Stimulated activated CD4-positive, alpha-beta T cell treated with anti-CD3 and anti-CD28 coated beads, Interleukin-4, amount 100 ng/mL, for 48 hours (primary cell): ENCODE data around the gene BEST2.
"Not testable (repeated sequence)": the region's sequence is repeated elsewhere in the genome, so short reads cannot be mapped to it uniquely, and the experiment has no call there.

Source experiments
- DNase-seq, 2 donors: peaks; one replicate each; pipeline ENCODE4 v3.0.0-alpha.2; 2020; ENCODE audit warnings: low read depth in 2 of 2

Gene BEST2

GRCh38 chr19:12751635-12752034, at the start of gene BEST2:
Gene BEST2, plus strand, starts transcription at chr19:12751791. Its CDS starts 802 bp downstream, at chr19:12752593.
- no peak for DNase-seq

GRCh38 chr19:12703046-12703445, 48.5 kb upstream of the BEST2 start:
- DNase-seq: no peak

DNA sequence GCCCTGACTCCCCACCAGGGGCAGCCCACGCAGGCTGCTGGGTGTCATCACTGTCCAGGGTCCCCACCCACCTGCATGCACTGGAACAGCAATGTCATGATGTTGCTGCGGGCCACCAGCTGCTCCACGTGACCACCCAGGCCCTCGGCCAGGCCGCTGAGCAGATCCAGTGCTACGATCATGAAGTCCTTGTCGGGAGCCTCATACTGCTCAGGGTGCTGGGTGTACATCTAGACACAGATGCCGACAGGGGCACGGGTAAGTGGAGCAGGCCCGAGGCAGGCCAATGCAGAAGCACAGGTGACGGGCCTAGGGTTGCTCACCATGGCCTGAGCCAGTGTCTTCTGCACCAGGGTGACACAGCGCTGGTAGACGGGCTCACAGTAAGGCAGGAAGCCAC, 46.4 kb upstream of the BEST2 start:
- no peak for DNase-seq

DNA sequence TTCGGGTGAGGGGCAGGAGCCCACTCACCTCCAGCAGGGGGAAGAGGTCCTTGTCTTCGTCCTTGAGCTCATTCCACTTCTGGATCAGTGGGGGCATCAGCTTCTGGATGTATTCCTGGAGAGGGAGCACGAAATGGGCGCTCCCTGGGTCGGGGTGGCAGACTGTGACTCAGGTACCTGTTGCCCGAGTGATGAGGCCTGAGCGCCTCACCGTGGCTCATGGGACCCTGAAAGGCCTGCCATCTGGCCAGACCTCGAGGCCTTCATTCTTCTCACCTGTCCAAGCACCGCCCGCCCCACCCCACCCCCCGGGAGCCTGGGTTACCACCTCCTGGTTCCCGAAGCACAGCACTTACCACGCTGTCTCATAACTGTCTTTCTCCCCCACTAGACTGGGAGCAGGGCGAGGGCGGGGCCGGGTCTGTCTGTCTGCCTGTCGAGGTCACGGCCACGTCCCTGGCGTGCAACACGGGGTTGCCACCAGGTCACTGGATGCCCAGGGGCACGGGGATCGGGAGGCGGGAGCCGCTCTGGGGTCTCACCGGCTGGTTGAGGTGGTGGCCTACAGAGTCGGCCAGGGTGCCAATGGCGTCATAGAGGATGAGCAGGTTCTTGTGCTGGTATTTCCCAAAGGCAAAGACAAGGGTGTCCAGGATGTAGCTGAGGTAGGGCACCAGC, 45.8 kb upstream of the BEST2 start:
- no peak for DNase-seq

DNA sequence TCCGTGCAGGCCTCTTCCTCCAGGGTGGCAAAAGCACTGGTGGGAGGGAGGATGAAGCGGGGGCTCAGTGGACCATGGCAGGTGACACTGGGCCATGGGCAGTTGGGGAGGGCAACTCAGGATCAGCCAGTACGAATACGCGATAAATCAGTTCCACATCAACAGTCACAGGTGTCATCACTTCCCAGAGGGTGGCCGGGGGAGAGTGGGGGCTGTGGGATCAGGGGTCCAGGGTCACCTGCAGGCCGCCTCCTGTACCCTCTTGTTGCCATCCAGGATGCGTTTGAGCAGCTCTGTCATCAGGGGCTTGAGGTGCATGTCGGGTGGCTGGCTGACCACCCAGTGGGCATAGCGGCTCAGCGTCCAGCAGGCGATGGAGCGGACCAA, 45.3 kb upstream of the BEST2 start:
- no peak for DNase-seq

DNA sequence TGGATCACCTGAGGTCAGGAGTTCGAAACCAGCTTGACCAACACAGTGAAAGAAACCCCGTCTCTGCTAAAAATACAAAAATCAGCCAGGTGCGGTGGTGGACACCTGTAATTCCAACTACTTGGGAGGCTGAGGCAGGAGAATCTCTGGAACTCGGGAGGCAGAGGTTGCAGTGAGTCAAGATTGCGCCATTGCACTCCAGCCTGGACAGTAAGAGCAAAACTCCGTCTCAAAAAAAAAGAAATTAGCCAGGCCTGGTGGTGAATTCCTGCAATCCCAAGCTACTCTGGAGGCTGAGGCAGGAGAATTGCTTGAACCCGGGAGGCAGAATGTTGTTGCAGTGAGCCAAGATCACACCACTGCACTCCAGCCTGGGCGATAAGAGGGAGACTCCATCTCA, 43.0 kb upstream of the BEST2 start:
- DNase-seq: no peak

DNA sequence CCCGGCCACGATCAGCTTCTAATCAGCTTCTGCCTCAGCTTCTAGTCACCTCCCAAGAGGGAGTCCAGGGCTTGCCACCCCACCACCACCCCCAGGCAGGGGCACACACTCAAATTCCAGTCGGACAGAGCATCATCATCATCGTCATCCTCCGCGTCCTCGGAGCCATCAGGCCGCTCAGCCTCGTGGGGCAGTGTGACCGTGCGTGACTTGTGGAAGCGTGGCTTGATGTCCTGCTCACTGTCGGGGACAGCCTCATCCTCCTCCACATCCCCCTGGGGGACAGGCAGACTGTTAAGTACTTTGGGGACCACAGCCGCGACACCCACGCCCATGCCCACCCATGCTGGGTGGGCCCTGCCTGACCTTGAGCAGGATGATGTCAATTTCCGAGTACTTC, 40.4 kb upstream of the BEST2 start:
- DNase-seq: no peak

DNA sequence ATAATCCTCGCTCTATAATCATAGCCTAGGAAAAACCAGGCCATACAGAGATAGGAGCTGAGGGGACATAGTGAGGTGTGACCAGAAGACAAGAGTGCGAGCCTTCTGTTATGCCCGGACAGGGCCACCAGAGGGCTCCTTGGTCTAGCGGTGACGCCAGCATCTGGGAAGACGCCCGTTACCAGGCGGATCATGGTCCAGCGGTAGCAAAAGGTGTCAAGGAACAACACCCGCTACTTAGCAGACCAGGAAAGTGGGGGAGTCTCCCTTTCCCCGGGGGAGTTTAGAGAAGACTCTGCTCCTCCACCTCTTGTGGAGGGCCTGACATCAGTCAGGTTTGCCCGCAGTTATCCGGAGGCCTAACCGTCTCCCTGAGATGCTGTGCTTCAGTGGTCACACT, 39.5 kb upstream of the BEST2 start:
- DNase-seq: not testable (repeated sequence)

DNA sequence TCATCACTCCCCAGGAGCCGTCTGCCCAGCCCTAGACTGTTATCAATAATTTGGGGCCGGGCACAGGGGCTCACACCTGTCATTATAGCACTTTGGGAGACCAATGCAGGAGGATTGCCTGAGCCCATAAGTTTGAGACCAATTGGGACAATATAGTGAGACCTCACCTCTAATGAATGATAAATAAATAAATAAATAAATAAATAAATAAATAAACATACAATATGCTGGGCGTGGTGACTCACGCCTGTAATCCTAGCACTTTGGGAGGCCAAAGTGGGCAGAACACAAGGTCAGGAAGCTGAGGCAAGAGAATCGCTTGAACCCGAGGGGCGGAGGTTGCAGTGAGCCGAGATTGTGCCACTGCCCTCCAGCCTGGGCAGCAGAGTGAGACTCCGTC, 38.3 kb upstream of the BEST2 start:
- DNase-seq: not testable (repeated sequence)

GRCh38 chr19:12715102-12715501, 36.5 kb upstream of the BEST2 start:
- DNase-seq: no peak

DNA sequence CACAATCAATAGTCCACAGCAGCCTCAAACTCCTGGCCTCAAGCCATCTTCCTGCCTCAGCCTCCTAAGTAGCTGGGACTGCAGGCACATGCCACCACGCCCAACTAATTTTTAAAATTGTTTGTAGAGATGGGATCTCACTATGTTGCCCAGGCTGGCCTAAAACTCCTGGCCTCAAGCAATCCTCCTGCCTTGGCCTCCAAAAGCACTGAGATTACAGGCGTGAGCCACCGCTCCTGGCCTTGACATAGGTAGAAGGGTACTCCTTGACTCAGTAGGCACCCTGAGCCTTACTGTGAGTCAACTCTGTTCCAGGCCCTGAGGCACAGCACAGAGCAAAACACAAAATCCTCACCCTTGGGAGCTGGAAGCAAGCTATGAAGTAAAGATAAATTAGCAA, 35.7 kb upstream of the BEST2 start:
- no peak for DNase-seq

DNA sequence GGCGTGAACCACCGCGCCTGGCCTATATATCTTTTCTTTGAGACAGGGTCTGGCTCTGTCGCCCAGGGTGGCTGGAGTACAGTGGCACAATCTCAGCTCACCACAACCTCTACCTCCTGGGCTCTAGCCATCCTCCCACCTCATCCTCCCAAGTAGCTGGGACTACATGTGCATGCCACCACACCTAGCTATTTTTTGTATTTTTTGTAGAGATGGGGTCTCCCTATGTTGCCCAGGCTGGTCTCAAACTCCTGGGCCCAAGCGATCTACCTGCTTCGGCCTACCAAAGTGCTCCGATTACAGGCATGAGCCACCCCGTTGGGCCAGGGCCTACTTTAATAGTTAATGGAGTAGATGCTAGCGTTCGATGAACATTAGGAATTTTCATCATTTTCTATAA, 31.3 kb upstream of the BEST2 start:
- DNase-seq: no peak

- no peak for DNase-seq
Observed at GRCh38 chr19:12720851-12721655, 30.5 kb upstream of the BEST2 start.

- peak in 1 of 2 donors; percentile 45 for DNase-seq
Observed at GRCh38 chr19:12721656-12722565, 29.7 kb upstream of the BEST2 start.

GRCh38 chr19:12722566-12723380, 28.8 kb upstream of the BEST2 start:
- DNase-seq: peak; percentile 83 to 92

- DNase-seq: no peak
Observed at GRCh38 chr19:12723381-12723640, 28.3 kb upstream of the BEST2 start.

DNA sequence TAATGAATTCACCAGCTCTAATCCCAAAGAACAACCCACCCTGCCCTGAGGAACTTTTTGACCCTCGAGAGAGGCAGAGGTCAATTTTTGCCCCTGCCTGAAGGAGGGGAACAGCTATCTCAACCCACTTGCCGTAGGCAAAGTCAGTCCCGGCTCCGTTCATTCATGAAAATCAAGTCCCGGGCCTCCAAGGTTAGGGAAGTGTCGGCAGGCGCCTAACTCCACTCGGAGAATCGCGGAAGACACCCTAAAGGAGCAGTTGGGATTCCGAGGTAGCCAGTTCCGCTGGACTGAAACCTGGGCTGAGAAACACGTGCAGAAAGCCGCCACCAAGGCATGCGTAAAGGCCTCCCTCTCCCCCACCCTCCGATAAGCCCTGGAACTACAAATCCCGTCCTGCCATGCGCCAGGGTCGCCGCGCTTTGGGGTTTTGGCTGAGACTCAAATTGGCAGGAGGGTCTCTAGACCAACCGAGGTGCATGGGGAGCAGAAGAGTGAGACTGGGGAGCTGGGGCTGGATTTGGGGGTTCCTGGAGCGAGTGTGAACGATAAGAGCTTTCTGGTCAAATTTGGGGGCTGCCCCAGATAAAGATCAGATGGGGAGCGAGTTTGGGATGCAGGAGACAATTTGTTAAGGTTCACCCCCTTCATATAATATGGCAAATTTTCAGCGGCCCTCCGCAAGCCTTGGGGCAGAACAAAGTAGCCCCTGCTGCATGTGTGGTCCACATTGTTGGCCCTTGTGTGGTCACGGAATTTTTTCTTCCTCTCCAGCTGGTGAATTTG, 27.8 kb upstream of the BEST2 start, which contains the start of gene TNPO2:
Gene TNPO2, minus strand, starts transcription at position 292 of the 786 bp plus-strand sequence. CDS start 2,955 bp downstream, outside the sequence.
- peak; percentile 67 to 73 for DNase-seq

DNA sequence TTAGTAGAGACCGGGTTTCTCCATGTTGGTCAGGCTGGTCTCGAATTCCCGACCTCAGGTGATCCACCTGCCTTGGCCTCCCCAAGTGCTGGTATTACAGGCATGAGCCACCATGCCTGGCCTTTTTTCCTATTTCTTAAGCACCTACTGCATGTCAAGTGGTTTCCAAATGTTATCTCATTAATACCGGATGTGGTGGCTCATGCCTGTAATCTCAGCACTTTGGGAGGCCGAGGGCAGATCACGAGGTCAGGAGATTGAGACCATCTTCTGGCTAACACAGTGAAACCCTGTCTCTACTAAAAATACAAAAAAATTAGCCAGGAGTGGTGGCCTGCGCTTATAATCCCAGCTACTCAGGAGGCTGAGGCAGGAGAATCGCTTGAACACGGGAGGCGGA, 26.0 kb upstream of the BEST2 start:
- DNase-seq: not testable (repeated sequence)

DNA sequence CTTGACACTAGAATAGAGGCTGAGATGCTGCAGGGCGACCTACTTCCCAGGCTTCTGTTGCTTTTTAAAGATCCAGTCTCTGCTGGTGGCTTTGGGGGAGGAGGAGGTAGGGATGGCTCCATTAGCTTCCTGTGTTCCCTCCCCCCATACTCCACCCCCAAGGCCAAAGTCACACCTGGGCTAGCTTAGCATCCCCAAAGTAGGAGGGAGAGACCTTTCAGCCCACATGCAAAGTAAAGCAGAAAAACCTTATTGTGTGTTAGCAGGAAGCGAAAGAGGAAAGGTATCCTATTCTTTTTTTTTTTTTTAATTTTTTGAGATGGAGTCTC, 24.6 kb upstream of the BEST2 start:
- DNase-seq: no peak

DNA sequence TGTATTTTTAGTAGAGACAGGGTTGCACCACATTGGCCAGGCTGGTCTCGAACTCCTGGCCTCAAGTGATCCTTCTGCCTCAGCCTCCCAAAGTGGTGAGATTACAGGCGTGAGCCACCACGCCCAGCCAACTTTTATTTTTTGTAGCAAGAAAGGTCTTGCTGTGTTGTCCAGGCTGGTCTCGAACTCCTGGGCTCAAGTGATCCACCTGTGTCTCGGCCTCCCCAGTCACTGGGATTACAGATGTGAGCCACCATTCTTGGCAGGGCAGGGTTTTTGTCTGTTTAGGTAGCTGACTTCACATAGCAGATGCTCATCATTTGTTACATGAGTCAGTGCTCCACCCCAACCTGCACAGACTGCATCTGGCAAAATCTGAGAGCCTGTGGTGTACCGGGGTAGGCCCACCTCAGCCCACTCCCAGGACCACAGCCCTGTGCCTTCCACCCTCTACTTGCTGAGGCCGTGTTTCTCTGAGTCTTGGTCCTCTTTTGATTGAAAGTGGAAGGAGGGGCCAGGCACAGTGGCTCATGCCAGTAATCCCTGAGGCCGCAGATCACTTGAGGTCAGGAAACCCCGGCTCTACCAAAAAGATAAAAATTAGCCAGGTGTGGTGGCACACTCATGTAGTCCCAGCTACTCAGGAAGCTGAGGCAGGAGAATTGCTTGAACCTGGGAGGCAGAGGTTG, 23.7 kb upstream of the BEST2 start:
- DNase-seq: no peak
